Hypothalamus (tissue), 51 donors: ENCODE measurements around the gene RAB3A.

Experiments used
- DNase-seq, 51 donors: peaks; one replicate each; lab custom pipeline; 2025; lab: John Stamatoyannopoulos, UW

RAB3A gene

GRCh38 chr19:18155095-18156087 is 48.5 kb downstream of the RAB3A start:
- DNase-seq = no peak

GRCh38 chr19:18153556-18154134 is 50.2 kb downstream of the RAB3A start:
- DNase-seq = peak in 11 of 51 donors; percentile 7 to 53 (median 38)

GRCh38 chr19:18152817-18153555 is 50.9 kb downstream of the RAB3A start, which contains the start of gene PIK3R2:
TSS of gene PIK3R2 (plus strand) at chr19:18153163. CDS start at chr19:18155880, 2,717 bp downstream.
- peak; percentile 76 to 99 (median 97) for DNase-seq

- peak; percentile 75 to 99 (median 91) for DNase-seq
These were observed 51.4 kb downstream of the RAB3A start for GRCh38 chr19:18152442-18152816.

- peak in 1 of 51 donors; percentile 13 for DNase-seq
These were observed 52.8 kb downstream of the RAB3A start for GRCh38 chr19:18150776-18151624.

GRCh38 chr19:18149596-18149975 is 54.3 kb downstream of the RAB3A start:
- DNase-seq = no peak

GRCh38 chr19:18147396-18147795 is 56.4 kb downstream of the RAB3A start:
- DNase-seq = no peak
